Stimulated activated CD4-positive, alpha-beta T cell treated with anti-CD3 and anti-CD28 coated beads, TNF-alpha, amount 100 ng/mL, for 1 hour (primary cell): ENCODE data around the gene SELENOI.

Experiments
- DNase-seq, 3 donors: peaks; one replicate each; pipeline ENCODE4 v3.0.0-alpha.2; 2020; ENCODE audit warnings: low read depth in 3 of 3, low spot score in 1 of 3

Gene SELENOI

GRCh38 chr2:26409785-26410184, 63.8 kb downstream of the SELENOI start:
- no peak for DNase-seq

- no peak for DNase-seq
These were observed 64.9 kb downstream of the SELENOI start for GRCh38 chr2:26410764-26411243.

DNA sequence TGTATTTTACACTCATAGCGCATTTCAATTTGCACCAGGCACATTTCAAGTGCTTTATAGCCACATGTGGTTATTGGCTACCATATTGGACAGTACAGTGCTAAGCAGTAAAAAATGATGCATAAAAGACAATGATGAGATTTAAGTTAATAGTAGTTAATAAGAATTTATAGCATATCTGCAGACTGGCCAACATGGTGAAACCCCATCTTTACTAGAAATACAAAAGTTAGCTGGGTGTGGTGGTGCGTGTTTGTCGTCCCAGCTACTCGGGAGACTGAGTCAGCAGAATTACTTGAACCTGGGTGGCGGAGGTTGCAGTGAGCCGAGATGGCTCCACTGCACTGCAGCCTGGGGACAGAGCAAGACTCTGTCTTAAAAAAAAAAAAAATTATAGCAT, 65.5 kb downstream of the SELENOI start:
- DNase-seq, result no peak

GRCh38 chr2:26412091-26412673, 66.2 kb downstream of the SELENOI start:
- DNase-seq, result no peak

- no peak for DNase-seq
These were observed 68.4 kb downstream of the SELENOI start for GRCh38 chr2:26414311-26414710.

GRCh38 chr2:26421961-26422360, 76.0 kb downstream of the SELENOI start:
- DNase-seq, result no peak

DNA sequence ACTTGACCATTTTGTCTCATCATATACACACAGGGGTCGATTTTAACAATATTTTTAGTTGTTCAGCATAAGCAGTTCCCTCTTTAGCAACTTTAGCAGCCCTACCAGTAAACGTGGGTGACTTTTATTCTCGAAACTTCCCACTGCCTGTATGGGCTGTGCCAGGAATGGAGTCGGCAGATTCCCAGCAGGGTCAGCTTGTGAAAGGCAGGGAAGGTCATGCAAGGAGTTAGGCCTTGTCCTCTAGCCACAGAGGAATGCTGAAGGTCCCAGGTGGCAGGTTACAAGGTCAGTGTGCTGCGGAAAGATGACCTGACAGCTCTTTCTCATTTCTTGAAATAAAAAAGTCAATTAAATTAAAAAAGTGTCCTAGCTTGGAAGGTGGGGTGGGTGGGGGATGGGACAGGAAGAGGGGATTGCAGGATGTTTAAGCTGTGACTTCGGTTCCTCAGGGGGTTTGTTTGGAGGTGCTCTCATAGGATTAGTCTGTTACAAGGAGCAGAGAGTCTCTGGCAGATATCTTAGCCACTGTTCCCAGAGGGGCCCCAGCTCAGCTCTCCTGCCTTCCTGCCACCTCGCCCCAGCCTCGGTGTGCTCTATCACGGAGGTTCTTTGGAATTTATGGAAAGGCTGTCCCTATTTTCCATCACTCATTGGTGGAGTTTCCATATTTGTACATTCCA, 77.1 kb downstream of the SELENOI start:
- DNase-seq, result no peak

- DNase-seq, result no peak
These were observed 77.8 kb downstream of the SELENOI start for GRCh38 chr2:26423750-26424149.

DNA sequence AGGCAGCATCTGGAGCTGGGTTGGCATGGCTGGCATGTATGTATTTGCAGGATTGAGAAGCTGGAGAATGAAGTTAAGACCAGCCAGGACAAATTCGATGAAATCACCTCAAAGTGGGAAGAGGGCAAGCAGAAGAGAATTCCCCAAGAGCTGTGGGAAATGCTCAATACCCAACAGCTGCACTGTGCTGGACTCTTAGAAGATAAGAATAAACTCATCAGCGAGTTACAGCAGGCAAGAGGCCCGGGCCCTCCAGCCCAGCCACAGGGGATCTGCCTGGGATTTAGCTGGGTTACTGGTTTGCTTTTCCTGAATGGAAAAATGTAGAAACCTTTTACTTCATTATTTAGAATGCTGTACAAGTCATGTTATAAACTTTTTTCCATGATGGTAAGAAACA, 78.3 kb downstream of the SELENOI start:
- DNase-seq, result no peak

DNA sequence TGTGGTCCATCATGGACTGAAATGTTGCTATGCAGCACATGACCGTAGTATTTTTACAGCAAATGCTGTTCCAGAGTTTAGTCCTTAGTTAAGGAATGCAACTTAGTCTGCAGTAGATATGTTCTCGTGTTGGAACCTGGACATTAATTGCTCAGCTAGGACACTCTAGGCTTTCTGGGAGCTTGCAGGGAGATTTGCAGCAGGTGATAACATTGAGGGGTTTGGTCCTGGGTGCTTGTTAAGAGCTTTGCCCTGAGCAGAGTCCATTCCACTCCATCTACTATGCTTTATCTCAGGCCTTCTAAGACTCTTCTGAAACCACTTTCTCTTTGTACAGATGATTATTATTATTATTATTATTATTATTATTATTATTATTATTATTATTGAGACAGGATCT, 82.9 kb downstream of the SELENOI start:
- no peak for DNase-seq

DNA sequence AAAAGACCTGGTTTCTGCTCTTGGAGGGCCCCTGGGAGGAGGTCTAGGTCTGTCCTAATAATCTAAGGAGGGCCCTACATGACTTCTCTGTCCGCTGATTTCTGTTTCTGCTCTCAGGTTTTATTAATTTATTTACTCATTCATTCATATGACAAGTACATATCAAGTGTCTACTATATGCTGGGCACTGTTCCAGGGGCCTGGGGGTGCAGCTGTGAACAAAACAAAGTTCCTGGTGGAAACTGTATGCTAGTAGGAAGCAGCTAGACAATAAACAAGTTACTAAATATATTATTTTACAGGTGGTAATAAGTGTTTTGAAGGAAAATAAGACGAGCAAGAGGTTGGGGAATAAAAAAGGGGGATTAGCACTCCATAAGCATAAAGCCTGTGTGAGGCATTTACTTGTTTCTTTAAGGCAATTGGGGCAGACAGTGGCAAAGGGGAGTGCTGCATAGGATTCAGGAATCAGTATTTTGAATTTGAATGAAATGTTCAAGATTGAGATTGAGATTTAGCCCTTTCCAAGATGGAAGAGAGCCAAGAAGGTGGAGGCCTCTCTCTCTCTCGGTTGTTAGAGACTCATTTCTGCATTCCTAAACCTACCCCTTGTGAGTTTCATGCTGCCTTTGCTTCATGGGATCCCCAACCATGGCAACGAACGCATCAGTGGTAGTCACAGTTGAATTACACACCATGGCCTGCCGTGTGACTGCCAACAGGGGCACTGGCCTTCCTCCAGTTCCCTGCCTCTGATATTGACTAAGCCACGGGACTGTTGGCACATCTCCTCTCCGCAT, 84.0 kb downstream of the SELENOI start:
- DNase-seq, result no peak

GRCh38 chr2:26430826-26431225, 84.9 kb downstream of the SELENOI start:
- no peak for DNase-seq

- DNase-seq, result no peak
These were observed 86.4 kb downstream of the SELENOI start for GRCh38 chr2:26432363-26432762.

- DNase-seq, result no peak
These were observed 86.9 kb downstream of the SELENOI start for GRCh38 chr2:26432859-26433258.

- DNase-seq, result no peak
These were observed 89.2 kb downstream of the SELENOI start for GRCh38 chr2:26435106-26435505.

DNA sequence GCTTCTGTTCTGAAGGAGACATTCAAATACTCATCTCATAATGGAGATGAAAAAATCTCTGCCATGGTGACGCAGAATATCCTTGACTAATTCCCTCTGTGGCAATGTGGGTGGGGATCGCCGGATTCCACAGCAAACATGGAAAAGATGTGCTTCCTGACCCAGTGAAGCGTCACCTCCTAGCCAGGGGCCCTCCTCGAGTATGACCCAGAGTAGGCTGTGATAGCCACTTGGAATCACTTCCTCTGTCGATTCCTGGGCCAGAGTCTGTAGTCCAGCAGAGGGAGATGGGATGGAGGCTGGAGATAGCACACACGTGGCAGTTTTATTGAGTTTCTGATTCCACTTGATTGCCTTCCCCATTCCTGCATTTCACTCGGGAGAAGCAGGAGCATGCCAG, 92.6 kb downstream of the SELENOI start:
- DNase-seq, result no peak

DNA sequence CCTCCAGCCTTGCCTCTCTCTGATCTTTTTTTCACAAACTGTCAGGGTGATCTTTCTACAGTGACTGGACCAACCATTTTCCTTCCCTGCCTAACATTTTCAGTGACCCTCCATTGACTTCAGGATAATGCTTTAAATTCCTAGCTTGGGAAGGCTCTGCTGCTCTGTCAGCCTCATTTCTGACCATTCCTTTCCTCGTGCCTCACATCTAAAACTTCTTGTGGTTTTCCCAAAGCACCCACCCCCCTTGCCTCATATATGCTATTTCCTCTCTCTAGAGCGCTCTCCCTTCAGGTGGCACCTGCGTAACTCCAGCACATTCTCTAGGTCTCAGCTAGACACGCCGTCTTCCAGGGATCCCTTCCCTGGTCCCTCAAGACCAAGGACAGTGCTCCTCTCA, 93.0 kb downstream of the SELENOI start:
- no peak for DNase-seq

- DNase-seq, result no peak
These were observed 96.4 kb downstream of the SELENOI start for GRCh38 chr2:26442301-26442700.

- DNase-seq, result no peak
These were observed 96.8 kb downstream of the SELENOI start for GRCh38 chr2:26442707-26443106.

DNA sequence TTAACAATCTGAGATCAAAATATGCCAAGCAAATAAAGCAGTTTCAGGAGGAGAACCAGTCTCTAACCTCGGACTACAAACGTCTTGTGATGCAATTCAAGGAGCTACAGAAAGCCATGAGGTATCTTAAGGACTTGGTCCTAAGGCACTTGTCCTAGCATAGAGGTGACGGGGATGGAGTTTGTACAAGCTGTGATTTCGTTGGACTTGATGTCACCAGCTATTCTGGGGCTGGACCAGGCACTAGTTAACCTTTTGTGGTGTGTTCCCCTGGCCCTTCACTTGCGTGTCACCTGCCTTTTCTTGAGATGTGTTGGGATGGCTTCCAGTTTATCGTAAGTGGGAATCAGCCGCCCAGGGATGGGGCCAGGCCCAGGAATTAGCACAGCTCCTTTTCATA, 98.3 kb downstream of the SELENOI start:
- no peak for DNase-seq
